Femur (tissue), 1 donor: ENCODE data around the gene ZNF599.
"Not testable (repeated sequence)": the region's sequence is repeated elsewhere in the genome, so short reads cannot be mapped to it uniquely, and the experiment has no call there.

Experiments
- DNase-seq: peaks from one replicate; pipeline ENCODE4 v3.0.0-alpha.2; 2017

The ZNF599 gene

GRCh38 chr19:34772697-34773554, at the start of gene ZNF599:
ZNF599 (minus strand) TSS chr19:34773215; CDS start chr19:34772841, 374 bp downstream.
- peak; percentile 96 for DNase-seq

- DNase-seq = no peak
These were observed 45.3 kb upstream of the ZNF599 start for GRCh38 chr19:34818270-34818669.

- no peak for DNase-seq
These were observed 43.7 kb upstream of the ZNF599 start for GRCh38 chr19:34816708-34817107.

GRCh38 chr19:34808566-34808965, 35.6 kb upstream of the ZNF599 start:
- no peak for DNase-seq

GRCh38 chr19:34806976-34807860, 34.2 kb upstream of the ZNF599 start:
- no peak for DNase-seq

GRCh38 chr19:34804115-34804514, 31.1 kb upstream of the ZNF599 start:
- DNase-seq = no peak

GRCh38 chr19:34796953-34797352, 23.9 kb upstream of the ZNF599 start:
- DNase-seq = not testable (repeated sequence)

GRCh38 chr19:34794066-34794960, 21.3 kb upstream of the ZNF599 start:
- DNase-seq = no peak

GRCh38 chr19:34793565-34793964, 20.6 kb upstream of the ZNF599 start:
- no peak for DNase-seq

GRCh38 chr19:34788074-34788473, 15.1 kb upstream of the ZNF599 start:
- DNase-seq = no peak

GRCh38 chr19:34787059-34787824, 14.2 kb upstream of the ZNF599 start:
- no peak for DNase-seq

- DNase-seq = no peak
These were observed 13.2 kb upstream of the ZNF599 start for GRCh38 chr19:34786236-34786635.

- DNase-seq = no peak
These were observed 6.6 kb upstream of the ZNF599 start for GRCh38 chr19:34779652-34780051.

- DNase-seq = no peak
These were observed 5.3 kb upstream of the ZNF599 start for GRCh38 chr19:34778342-34778741.

- no peak for DNase-seq
These were observed 1.8 kb upstream of the ZNF599 start for GRCh38 chr19:34774857-34775256.

- DNase-seq = no peak
These were observed 495 bp upstream of the ZNF599 start for GRCh38 chr19:34773555-34773864.

- DNase-seq = peak; percentile 23
These were observed 5.1 kb downstream of the ZNF599 start for GRCh38 chr19:34767951-34768350.

GRCh38 chr19:34766386-34766785, 6.6 kb downstream of the ZNF599 start:
- no peak for DNase-seq

- DNase-seq = no peak
These were observed 13.6 kb downstream of the ZNF599 start for GRCh38 chr19:34759218-34759917.

GRCh38 chr19:34757441-34757840, 15.6 kb downstream of the ZNF599 start:
- DNase-seq = no peak

- DNase-seq = no peak
These were observed 27.9 kb downstream of the ZNF599 start for GRCh38 chr19:34744896-34745690.
